Measurements from ENCODE around the gene IPO8. TPM values are rescaled to one million over a fixed set of nuclear protein-coding genes. Genes with fewer than 3 reads are reported as not detected.

Gene IPO8
- total RNA-seq, 1 donor from 2014 or later: 45.9 TPM

DNA sequence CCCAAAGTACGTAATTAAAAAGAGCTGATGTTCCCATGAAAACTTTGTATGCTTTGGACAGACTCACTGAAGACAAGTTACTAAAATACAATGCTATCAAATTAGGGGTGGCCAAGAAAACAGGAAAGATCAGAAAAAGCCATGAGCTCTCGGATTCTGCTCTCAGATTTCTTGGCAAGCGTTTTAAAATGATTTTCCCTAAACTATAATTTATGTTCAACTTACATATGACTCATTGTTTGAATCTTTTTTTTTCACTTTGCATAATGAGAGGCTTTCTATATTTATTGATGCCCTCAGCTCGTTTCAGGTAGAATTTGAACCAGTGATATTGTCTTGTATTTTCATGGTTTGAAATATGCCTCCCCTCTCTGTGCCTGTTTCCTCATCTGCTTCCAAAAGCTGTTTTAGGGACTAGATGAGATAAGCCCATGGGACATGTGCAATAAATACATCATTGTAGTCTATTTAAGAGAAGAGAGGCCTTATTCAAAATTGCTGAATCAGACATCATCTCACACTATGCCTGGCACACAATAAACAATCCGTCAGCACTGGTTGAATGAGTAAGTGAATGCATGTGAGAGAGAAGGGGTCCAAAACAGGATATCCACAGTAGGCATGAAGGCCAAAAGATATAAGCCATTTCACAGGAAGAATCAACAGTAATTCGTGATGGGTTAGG is 4.7 kb upstream of the IPO8 start:
- DNase-seq: no peak
- H3K4me1 Mint-ChIP-seq: peaks cover 7% of the 10 kb centered on the region
- peaks cover 9% of the 10 kb centered on the region for H3K27me3 Mint-ChIP-seq
- intact Hi-C loops (cut with micrococcal nuclease): no loop called here
- no peaks in the 10 kb centered on the region for H3K9me3 Mint-ChIP-seq
- H3K27ac Mint-ChIP-seq: no peak overlapping the region
- no peak overlapping the region for H3K4me3 Mint-ChIP-seq
- no peaks in the 10 kb centered on the region for H3K36me3 Mint-ChIP-seq (ENCODE audit: low read depth)

DNA sequence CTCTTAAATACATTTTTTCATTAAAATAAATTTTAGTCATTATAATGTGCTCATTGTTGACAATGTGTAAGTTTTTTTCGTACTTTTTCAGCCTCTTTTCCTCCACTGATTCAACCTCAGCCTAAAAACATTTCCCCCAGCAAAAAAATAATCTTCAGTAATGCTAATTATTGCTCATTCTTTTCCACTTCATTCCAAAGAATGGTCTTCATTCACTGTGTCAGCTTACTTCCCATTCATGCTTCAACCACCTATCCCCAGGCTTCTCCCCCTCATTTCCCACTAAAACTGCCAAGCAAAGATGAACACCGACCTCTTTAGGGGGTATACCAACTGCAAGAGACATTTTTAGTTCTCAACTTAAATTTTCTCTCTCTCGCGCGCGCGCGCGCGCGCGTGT is 2.7 kb upstream of the IPO8 start:
- Mint-ChIP-seq H3K27me3 (peaks cover 9% of the 10 kb centered on the region), H3K4me3 (no peak overlapping the region), H3K9me3 (no peaks in the 10 kb centered on the region), H3K4me1 (peaks cover 19% of the 10 kb centered on the region), H3K27ac (no peak overlapping the region), H3K36me3 (ENCODE audit: low read depth) (no peaks in the 10 kb centered on the region)
- DNase-seq: no peak
- intact Hi-C loops (cut with micrococcal nuclease): loop anchor here (5.0 kb wide), 2 partner anchors 374 to 1316 kb away; partner anchors contain the start of genes DDX11 and ERGIC2

DNA sequence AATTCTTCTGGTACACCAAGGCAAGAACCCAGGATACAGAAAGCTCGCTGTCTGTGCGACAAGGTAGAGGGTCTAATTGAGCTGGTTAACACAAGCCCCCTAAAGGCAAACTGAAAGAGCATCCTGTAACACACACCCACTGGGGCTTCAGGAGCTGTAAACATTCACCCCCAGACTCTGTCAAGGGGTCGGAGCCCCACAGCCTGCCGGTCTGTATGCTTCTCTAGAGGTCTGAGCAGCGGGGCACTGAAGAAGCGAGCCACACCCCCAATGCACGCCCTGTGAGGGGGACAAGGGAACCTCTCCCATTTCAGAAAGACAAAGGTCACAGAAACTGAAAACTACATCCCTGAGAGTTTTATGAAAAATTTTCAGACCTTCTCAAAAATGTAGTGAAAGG is 1.3 kb upstream of the IPO8 start:
- intact Hi-C loops (cut with micrococcal nuclease): loop anchor here (5.0 kb wide), 2 partner anchors 375 to 1315 kb away; partner anchors contain the start of genes DDX11 and ERGIC2
- no peak for DNase-seq
- Mint-ChIP-seq H3K4me3 (no peak overlapping the region), H3K27ac (no peak overlapping the region), H3K9me3 (no peaks in the 10 kb centered on the region), H3K36me3 (ENCODE audit: low read depth) (peaks cover 3% of the 10 kb centered on the region), H3K27me3 (peaks cover 9% of the 10 kb centered on the region), H3K4me1 (peaks cover 26% of the 10 kb centered on the region)

DNA sequence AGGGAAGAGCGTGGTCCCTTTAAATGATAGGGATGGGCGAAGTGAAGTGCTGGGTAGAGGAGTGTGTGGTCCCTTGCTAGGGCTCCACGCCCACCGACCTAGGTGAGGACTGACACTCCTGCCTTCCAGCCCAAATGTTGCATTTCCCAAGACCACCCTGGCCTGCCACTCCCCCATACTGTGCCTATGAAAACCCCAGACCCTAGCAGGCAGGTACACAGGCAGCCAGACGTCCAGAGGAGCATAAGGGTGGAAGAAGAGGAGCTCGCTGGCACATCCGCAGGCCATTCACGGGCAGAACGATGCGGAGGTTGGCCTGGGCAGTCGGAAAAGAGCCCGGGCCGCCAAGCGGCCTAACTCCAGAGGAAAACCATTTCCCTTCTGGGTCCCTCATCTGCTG is 817 bp upstream of the IPO8 start:
- peaks cover 28% of the 10 kb centered on the region for H3K4me1 Mint-ChIP-seq
- peak overlapping the region; percentile 91 for H3K27ac Mint-ChIP-seq
- peak overlapping the region; percentile 93 for H3K4me3 Mint-ChIP-seq
- peaks cover 9% of the 10 kb centered on the region for H3K27me3 Mint-ChIP-seq
- H3K36me3 Mint-ChIP-seq (ENCODE audit: low read depth): peaks cover 3% of the 10 kb centered on the region
- no peaks in the 10 kb centered on the region for H3K9me3 Mint-ChIP-seq
- intact Hi-C loops (cut with micrococcal nuclease): loop anchor here (5.0 kb wide), 2 partner anchors 376 to 1314 kb away; partner anchors contain the start of genes DDX11 and ERGIC2
- DNase-seq: no peak

DNA sequence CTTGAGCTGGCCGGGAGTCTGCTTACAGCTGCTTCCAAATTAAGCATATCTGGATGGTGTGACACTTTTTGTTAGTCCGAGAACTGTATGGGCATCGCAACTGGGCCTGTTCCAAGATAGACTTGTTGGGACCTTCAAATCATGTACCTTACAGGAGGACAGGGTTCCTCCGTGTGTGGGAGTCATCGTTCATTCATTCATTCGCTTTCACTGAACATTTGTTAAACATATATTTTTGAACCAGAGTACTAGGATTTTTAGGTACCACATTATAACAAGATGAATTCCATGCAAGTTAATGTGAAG is 387 bp upstream of the IPO8 start:
- peaks cover 32% of the 10 kb centered on the region for H3K4me1 Mint-ChIP-seq
- H3K36me3 Mint-ChIP-seq (ENCODE audit: low read depth): peaks cover 5% of the 10 kb centered on the region
- intact Hi-C loops (cut with micrococcal nuclease): loop anchor here (5.0 kb wide), 2 partner anchors 376 to 1314 kb away; partner anchors contain the start of genes DDX11 and ERGIC2
- peaks cover 9% of the 10 kb centered on the region for H3K27me3 Mint-ChIP-seq
- H3K4me3 Mint-ChIP-seq: peak overlapping the region; percentile 93
- H3K27ac Mint-ChIP-seq: peak overlapping the region; percentile 91
- no peak for DNase-seq
- no peaks in the 10 kb centered on the region for H3K9me3 Mint-ChIP-seq

DNA sequence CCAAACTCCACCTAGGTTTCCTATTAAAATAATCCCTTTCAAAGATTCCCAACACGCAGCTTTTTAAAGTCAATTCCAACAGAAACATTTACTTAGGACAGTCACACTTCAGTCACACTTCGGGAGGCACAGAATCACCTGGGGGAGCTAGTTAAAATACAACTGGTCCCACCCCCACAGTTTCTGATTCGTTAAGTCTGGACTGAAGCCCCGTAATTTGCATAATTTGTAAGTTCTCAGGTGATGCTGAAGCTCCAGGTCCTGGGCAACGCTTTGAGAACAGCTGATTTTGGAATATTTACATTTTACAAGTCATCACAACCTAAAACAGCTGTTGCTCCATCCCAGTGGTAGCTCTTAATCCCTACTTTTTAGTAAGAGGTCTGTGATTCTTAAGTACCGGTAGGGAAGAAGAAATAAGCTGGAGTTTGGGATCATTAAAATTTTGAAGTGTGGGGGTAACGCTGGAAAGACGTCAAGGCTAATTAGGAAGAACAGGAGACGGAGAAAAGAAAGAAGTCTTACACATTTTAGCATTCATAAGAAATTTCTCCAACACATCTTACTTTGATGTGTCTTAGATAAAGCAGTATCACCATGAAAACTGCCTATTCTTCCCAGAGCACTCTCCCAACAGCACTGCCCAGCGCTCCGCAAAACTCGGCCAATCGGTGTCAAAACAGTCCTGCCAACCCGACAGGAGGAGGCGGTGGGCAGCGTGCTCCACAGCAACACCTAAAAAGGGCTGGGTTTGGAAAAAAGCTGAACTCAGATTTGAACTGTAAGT is 1.1 kb downstream of the IPO8 start:
- Mint-ChIP-seq H3K27ac (peak overlapping the region; percentile 80), H3K4me1 (peaks cover 33% of the 10 kb centered on the region), H3K27me3 (peaks cover 7% of the 10 kb centered on the region), H3K4me3 (peak overlapping the region; percentile 93), H3K36me3 (ENCODE audit: low read depth) (peaks cover 9% of the 10 kb centered on the region), H3K9me3 (no peaks in the 10 kb centered on the region)
- intact Hi-C loops (cut with micrococcal nuclease): loop anchor here (1.0 to 5.0 kb wide), 3 partner anchors 61 to 1312 kb away; partner anchors contain the start of genes DDX11 and ERGIC2
- DNase-seq: peak; percentile 68

DNA sequence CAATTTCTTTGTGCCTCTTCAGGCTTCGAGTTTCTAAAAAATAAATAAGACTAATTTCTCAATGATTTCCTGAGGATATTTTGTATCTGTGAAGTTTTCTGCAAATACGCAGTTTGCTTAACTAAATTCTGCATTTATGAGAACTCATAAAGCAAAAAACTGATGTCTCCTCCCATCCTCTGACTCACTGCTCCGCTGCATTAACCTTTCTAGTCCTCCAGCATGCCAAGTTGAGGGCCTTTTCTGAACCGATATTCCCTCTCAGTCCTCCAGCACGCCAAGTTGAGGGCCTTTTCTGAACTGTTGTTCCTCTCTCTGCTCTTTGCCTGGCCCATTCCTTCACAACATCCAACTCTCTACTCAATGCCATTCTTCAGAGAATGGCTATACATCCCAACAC is 3.2 kb downstream of the IPO8 start:
- no peaks in the 10 kb centered on the region for H3K9me3 Mint-ChIP-seq
- intact Hi-C loops (cut with micrococcal nuclease): no loop called here

DNA sequence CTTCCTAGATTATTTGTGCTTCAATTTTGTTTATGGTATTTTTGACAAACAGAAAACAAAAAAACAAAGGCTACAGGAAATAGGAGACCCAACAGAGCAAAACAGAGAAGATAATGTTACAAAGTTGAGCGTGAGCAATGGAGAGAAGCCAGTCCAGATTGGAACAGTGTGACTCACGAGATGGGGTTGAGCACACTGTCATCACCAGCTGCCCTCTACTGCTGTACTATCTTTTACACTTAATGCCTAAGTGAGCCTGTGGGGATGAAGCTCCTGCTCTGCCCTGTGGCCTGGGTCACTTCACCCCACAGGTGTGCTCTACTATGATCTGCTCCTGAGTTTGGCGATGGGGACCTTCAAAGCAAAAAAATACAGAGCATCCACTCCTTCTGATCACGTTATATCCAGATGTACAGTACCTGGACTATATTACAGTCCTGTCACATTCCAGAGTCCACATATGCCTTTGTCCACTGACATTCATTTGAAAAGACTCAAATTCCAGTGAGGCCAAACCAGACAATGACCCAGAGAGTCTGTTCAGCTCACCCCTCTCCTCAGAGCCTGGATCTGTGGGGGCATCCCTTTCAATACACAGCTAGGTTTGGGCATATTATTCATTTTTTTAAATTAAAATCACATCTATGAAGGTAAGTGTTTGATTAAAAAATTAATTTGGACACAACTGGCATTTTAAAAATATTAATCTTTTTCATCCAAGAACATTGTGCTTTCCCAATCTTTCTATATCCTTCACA is 4.4 kb downstream of the IPO8 start:
- intact Hi-C loops (cut with micrococcal nuclease): no loop called here
- Mint-ChIP-seq H3K4me3 (no peak overlapping the region), H3K36me3 (ENCODE audit: low read depth) (peaks cover 14% of the 10 kb centered on the region), H3K4me1 (peaks cover 36% of the 10 kb centered on the region), H3K27me3 (no peaks in the 10 kb centered on the region), H3K27ac (no peak overlapping the region), H3K9me3 (no peaks in the 10 kb centered on the region)
- no peak for DNase-seq

More for the DNA sequence above, 3.2 kb downstream of the IPO8 start:
- no peak overlapping the region for H3K27ac Mint-ChIP-seq
- no peak for DNase-seq
- no peaks in the 10 kb centered on the region for H3K27me3 Mint-ChIP-seq
- peaks cover 34% of the 10 kb centered on the region for H3K4me1 Mint-ChIP-seq
- peaks cover 10% of the 10 kb centered on the region for H3K36me3 Mint-ChIP-seq (ENCODE audit: low read depth)
- no peak overlapping the region for H3K4me3 Mint-ChIP-seq

DNA sequence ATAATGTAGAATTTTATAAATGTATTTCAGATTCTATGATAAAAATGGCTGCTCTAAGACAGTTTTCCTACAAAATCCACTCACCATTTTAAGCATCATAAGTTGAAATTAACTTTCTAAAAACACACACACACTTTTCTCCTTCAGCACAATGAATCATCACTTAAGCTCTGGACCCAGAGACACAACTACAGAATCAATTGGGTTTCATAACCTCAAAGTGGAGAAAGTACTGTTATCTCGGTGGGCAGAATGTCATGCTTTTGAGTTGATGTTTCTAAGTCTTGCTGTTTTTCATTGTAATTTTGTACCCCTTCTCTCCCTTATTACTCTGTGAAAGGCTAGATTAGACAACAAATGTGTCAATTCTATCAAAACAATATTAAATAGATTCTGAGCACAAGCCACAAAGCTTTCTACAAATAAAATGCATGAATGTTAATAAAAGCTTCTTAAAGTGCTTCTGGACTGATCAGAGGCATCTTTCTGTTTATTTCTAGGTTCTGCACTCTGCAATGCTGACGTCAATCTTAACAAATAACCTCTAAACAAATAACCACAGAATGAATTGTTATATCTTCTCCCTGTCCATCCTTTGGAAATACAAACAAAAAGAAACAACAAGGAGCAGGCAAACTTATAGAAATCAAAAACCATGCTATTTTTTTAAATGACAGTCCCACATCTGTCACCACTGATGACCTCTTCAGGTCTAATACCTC is 8.2 kb downstream of the IPO8 start:
- H3K4me3 Mint-ChIP-seq: no peak overlapping the region
- intact Hi-C loops (cut with micrococcal nuclease): no loop called here
- H3K27me3 Mint-ChIP-seq: no peaks in the 10 kb centered on the region
- peaks cover 22% of the 10 kb centered on the region for H3K36me3 Mint-ChIP-seq (ENCODE audit: low read depth)
- H3K9me3 Mint-ChIP-seq: no peaks in the 10 kb centered on the region
- peaks cover 12% of the 10 kb centered on the region for H3K4me1 Mint-ChIP-seq
- H3K27ac Mint-ChIP-seq: no peak overlapping the region
- no peak for DNase-seq

DNA sequence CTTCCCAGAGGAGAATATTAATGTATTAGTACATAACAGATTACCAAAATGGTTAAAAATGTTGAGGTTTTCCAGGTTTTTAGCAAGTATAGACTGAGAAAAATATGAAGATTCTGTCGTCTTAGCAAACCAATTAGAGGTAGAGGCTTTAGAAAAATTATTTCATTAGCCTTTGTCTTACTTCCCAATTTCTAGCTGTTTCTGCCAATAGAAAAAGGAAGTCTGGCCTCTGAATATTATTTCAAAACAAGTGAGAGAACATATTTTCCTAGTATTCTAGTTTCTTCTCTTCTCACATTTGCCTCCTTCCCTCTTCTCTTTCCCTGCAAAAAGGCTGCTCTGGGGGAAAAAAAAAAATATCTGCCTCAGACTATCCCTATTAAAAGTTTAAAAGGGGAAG is 16.4 kb downstream of the IPO8 start:
- H3K9me3 Mint-ChIP-seq: no peaks in the 10 kb centered on the region
- H3K4me1 Mint-ChIP-seq: no peaks in the 10 kb centered on the region
- no peak overlapping the region for H3K4me3 Mint-ChIP-seq
- H3K27me3 Mint-ChIP-seq: no peaks in the 10 kb centered on the region
- DNase-seq: no peak
- peaks cover 44% of the 10 kb centered on the region for H3K36me3 Mint-ChIP-seq (ENCODE audit: low read depth)
- no peak overlapping the region for H3K27ac Mint-ChIP-seq
- intact Hi-C loops (cut with micrococcal nuclease): no loop called here

DNA sequence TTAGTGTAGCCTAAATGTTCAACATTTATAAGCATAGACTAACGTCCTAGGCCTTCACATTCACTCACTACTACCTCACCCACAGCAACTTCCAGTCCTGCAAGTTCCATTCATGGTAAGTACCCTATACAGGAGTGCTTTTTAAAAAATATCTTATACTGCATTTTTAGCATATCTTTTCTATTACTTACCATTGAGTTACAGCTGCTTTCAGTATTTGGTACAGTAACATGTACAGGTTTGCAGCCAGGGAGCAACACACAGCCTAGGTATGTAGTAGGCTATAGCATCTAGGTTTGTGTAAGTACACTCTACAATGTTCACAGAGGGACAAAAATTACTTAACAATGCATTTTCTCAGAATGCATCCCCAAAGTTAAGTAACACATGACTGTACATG is 17.4 kb downstream of the IPO8 start:
- no peaks in the 10 kb centered on the region for H3K4me1 Mint-ChIP-seq
- no peaks in the 10 kb centered on the region for H3K27me3 Mint-ChIP-seq
- DNase-seq: no peak
- peaks cover 41% of the 10 kb centered on the region for H3K36me3 Mint-ChIP-seq (ENCODE audit: low read depth)
- H3K9me3 Mint-ChIP-seq: no peaks in the 10 kb centered on the region
- no peak overlapping the region for H3K27ac Mint-ChIP-seq
- intact Hi-C loops (cut with micrococcal nuclease): no loop called here
- H3K4me3 Mint-ChIP-seq: no peak overlapping the region

DNA sequence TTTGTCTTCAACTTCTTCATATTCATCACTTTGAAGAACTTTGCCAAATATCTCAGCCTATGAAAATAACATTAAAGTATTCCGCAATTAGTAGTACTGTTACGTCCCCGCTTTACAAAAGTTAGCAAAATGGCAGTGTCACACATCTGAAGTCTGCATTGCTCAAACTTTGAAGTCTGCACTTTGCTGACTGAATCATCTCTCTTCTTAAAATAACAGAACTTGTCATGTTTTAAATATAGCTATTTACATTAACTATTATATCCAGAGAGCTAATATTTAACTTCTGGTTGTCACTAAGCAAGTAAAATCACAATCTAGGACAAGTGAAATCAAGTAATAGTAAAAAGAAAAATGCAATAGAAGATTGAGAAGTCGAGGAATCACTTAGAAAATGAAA is 34.5 kb downstream of the IPO8 start:
- Mint-ChIP-seq H3K4me3 (no peak overlapping the region), H3K36me3 (ENCODE audit: low read depth) (peaks cover 37% of the 10 kb centered on the region), H3K4me1 (no peaks in the 10 kb centered on the region), H3K27me3 (no peaks in the 10 kb centered on the region), H3K27ac (no peak overlapping the region), H3K9me3 (no peaks in the 10 kb centered on the region)
- no peak for DNase-seq
- intact Hi-C loops (cut with micrococcal nuclease): no loop called here

DNA sequence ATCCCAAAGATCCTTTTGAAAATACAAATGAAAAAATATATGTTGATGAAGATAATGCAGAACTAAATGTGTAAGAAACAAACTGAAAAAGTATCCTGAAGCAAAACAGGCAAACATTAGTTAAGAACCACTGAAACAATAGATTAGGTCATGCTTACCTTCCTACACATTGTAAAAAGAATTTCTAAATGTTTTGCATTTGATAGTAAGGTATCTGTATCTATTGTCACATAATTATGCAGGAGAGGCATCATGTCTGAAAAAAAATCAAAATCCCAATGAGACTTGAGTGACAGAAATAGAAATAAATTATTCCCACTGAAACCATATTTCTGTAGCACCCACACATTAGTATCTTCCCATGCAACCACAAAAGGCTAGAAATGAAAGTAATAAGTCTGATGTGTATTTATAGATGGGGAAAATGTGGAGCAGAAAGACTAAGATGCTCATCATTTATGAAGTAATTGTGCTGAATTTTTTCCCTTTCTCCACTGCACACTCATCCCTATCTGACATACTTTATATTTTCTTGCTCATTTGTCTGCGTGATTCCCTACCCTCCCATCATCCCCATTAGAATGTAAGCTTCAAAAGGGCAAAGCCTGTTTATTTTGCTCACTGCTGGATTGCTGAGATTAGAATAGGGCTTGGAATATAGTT is 43.5 kb downstream of the IPO8 start:
- H3K36me3 Mint-ChIP-seq (ENCODE audit: low read depth): peaks cover 28% of the 10 kb centered on the region
- no peak for DNase-seq
- H3K27me3 Mint-ChIP-seq: no peaks in the 10 kb centered on the region
- intact Hi-C loops (cut with micrococcal nuclease): no loop called here
- H3K27ac Mint-ChIP-seq: no peak overlapping the region
- H3K9me3 Mint-ChIP-seq: no peaks in the 10 kb centered on the region
- no peak overlapping the region for H3K4me3 Mint-ChIP-seq
- peaks cover 9% of the 10 kb centered on the region for H3K4me1 Mint-ChIP-seq

Measured in activated CD4-positive, alpha-beta T cell treated with anti-CD3 and anti-CD28 coated beads, Interleukin-2, amount 10 ng/mL, durations not matched to agents 24 days and 14 days (primary cell).